Lower lobe of right lung (tissue), 2 donors: ENCODE results near the gene ASIC1. TPM values are rescaled to one million over a fixed set of nuclear protein-coding genes. Genes with fewer than 3 reads are reported as not detected.

ENCODE experiments used
- ATAC-seq, 2 donors: fragments of 200-7000 bp; cut with Tn5 transposase; one replicate each; pipeline ENCODE4 v1.9.1; 2020 to 2022; ENCODE audit warnings: mild to moderate bottlenecking in 2 of 2, moderate library complexity in 2 of 2
- DNase-seq: peaks from one replicate; pipeline ENCODE4 v3.0.0-alpha.2; 2020
- H3K27ac ChIP-seq: fragments of 200-600 bp; one replicate; pipeline ENCODE4 v1.8.0; 2022
- H3K27me3 ChIP-seq: fragments of 200-600 bp; one replicate; pipeline ENCODE4 v1.8.0; 2022; ENCODE audit warnings: low read depth
- H3K36me3 ChIP-seq: fragments of 200-600 bp; one replicate; pipeline ENCODE4 v1.8.0; 2022; ENCODE audit warnings: mild to moderate bottlenecking
- H3K4me1 ChIP-seq: fragments of 200-600 bp; one replicate; pipeline ENCODE4 v1.8.0; 2022
- H3K4me3 ChIP-seq: fragments of 200-600 bp; one replicate; pipeline ENCODE4 v1.8.0; 2022; ENCODE audit warnings: mild to moderate bottlenecking
- H3K9me3 ChIP-seq: fragments of 200-600 bp; one replicate; pipeline ENCODE4 v1.8.0; 2022
- CTCF ChIP-seq: fragments of 200-600 bp; IDR thresholded peaks from one replicate; pipeline ENCODE4 v1.8.0; 2022; ENCODE audit warnings: antibody characterized with exemption, mild to moderate bottlenecking
- intact Hi-C: fragments of 100-400 bp; cut with DNase I; formaldehyde crosslinking; loops from one replicate; pipeline ENCODE4 v1.11.0; 2022
- total RNA-seq: library from RNA; stranded (reverse); fragmentation: NEBNext Ultra II Directional; extraction: Animal tissue kit (Norgen Biotek cat#: 25700); gene quantifications from one replicate; pipeline ENCODE4 v1.2.1, GENCODE V29; 2021
- donor health status: DM: no; HTN: yes; CAD: no; lungs with severe emphysema.

Gene ASIC1
- total RNA-seq, 1 donor from 2014 or later = 1.6 TPM

GRCh38 chr12:50018154-50018553 is 39.2 kb upstream of the ASIC1 start:
- intact Hi-C loops = no loop called here

GRCh38 chr12:50018968-50019367 is 38.4 kb upstream of the ASIC1 start:
- Histone ChIP-seq H3K27ac (no peak overlapping the region), H3K9me3 (no peaks in the 10 kb centered on the region), H3K27me3 (no peaks in the 10 kb centered on the region), H3K4me1 (peaks cover 9% of the 10 kb centered on the region), H3K36me3 (no peaks in the 10 kb centered on the region), H3K4me3 (no peak overlapping the region)
- TF ChIP-seq CTCF = no peak
- ATAC-seq = no peak
- intact Hi-C loops = no loop called here
- no peak for DNase-seq

More at GRCh38 chr12:50018154-50018553, 39.2 kb upstream of the ASIC1 start:
- ATAC-seq (no peak), DNase-seq (no peak)
- TF ChIP-seq CTCF = no peak
- Histone ChIP-seq H3K27me3 (no peaks in the 10 kb centered on the region), H3K27ac (peak overlapping the region; percentile 61), H3K4me1 (peaks cover 9% of the 10 kb centered on the region), H3K4me3 (no peak overlapping the region), H3K36me3 (no peaks in the 10 kb centered on the region), H3K9me3 (no peaks in the 10 kb centered on the region)

GRCh38 chr12:50019524-50019923 is 37.9 kb upstream of the ASIC1 start:
- Histone ChIP-seq H3K9me3 (no peaks in the 10 kb centered on the region), H3K4me3 (no peak overlapping the region), H3K4me1 (peaks cover 14% of the 10 kb centered on the region), H3K27me3 (no peaks in the 10 kb centered on the region), H3K27ac (no peak overlapping the region), H3K36me3 (no peaks in the 10 kb centered on the region)
- ATAC-seq (no peak), DNase-seq (no peak)
- no peak for TF ChIP-seq CTCF
- intact Hi-C loops = no loop called here

DNA sequence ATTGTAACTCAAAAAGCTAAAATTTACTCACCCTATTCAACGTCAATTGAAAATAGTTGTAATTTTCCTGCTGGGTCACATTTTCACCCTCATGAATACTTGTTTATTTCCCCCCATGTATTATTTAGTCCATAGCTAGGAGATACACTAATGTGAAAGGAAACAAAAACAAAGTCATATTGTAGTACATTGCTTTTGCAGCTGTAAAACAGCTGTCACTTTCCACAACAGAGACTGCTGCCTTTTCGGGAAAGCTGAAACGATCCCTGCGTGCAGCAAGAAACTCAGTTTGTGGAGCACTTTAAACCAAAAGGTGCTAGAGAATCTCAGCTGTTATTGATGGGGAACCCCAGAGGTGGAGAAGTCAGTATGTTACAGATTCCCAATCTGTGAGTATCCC is 36.4 kb upstream of the ASIC1 start:
- DNase-seq (no peak), ATAC-seq (no peak)
- peaks cover 19% of the 10 kb centered on the region for H3K4me1 ChIP-seq
- TF ChIP-seq CTCF = no peak
- no peak overlapping the region for H3K4me3 ChIP-seq
- no peaks in the 10 kb centered on the region for H3K36me3 ChIP-seq
- intact Hi-C loops = no loop called here
- no peaks in the 10 kb centered on the region for H3K27me3 ChIP-seq
- no peaks in the 10 kb centered on the region for H3K9me3 ChIP-seq
- no peak overlapping the region for H3K27ac ChIP-seq

- intact Hi-C loops = no loop called here
- Histone ChIP-seq H3K4me1 (peaks cover 10% of the 10 kb centered on the region), H3K27ac (no peak overlapping the region)
These were observed 34.5 kb upstream of the ASIC1 start for GRCh38 chr12:50022903-50023302.

More at GRCh38 chr12:50022903-50023302, 34.5 kb upstream of the ASIC1 start:
- ATAC-seq = no peak
- H3K4me3 ChIP-seq = no peak overlapping the region
- no peak for TF ChIP-seq CTCF
- H3K27me3 ChIP-seq = no peaks in the 10 kb centered on the region
- H3K36me3 ChIP-seq = no peaks in the 10 kb centered on the region
- DNase-seq = no peak
- no peaks in the 10 kb centered on the region for H3K9me3 ChIP-seq
